ENCODE results near the gene NAA60.

NAA60 gene

DNA sequence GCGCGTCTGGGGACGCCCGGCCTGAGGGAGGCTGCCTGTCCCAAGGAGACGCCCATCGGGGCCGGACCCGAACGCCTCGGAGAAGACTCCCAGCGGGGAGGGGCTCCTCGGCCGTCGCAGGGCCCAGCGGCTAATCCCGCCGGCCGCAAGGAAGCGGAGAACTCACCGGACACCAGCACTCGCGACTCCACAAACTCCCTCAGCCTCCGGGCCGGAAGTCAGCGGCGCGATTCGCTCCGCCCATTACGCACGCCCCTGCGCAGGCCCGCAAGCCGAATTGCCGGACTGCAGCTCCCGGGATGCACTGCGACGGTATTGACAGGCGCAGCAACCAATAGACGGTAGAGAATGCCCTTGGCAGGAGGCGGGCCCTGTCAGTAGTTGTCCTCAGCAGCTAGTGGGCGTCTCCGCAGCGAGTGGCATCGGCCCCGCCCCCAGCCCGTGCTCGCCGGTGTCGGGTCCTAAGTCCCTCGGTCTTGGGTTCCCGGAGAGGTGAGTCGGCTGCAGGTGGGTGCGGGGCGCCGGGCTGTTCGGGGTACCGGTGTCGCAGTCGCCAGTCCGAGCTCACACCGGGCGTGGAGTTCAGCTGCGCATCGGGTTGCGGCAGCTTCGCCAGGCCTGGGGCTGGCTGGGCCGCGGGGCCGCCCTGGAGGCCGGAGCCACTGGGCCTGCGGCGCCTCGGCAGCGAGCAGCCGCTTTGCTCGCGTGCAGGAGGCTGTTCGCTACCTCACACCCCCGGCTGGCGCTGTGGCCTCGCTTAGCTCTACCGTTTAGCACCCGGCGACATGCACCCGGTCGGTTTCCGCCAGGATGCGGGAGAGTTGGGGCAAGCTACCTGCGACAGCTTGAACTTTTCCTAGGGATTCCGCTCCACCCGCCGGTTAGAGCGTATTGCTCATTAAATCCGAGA lies 42.4 kb upstream of the NAA60 start, which contains the start of the genes ZNF174 and ZSCAN32 (continued):
- TF ChIP-seq ZNF324 (tag by site-specific recombination; IDR thresholded peaks at IDR 0.05) = peak; percentile 44; the same call in 1 of the 2 replicates
- TF ChIP-seq ZNF76 (tag by site-specific recombination; IDR thresholded peaks at IDR 0.05; ENCODE audit: borderline replicate concordance, low read depth) = peak; percentile 97
- TF ChIP-seq, protein P1, sequence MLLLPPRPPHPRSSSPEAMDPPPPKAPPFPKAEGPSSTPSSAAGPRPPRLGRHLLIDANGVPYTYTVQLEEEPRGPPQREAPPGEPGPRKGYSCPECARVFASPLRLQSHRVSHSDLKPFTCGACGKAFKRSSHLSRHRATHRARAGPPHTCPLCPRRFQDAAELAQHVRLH (tag by site-specific recombination; IDR thresholded peaks at IDR 0.05) = peak; percentile 79; the same call in 1 of the 2 replicates
- 0 out of 2 replicates have a peak, but pooled peaks have one; percentile 2 for TF ChIP-seq GLIS1 (tag by site-specific recombination; IDR thresholded peaks at IDR 0.05)
- no peak for TF ChIP-seq OVOL3 (tag by site-specific recombination; IDR thresholded peaks at IDR 0.05)
- no peak for TF ChIP-seq ZNF292 (tag by site-specific recombination; IDR thresholded peaks at IDR 0.05; ENCODE audit: borderline replicate concordance, low read depth)
- 0 out of 2 replicates have a peak, but pooled peaks have one; percentile 52 for TF ChIP-seq ZNF843 (tag by site-specific recombination; IDR thresholded peaks at IDR 0.05)
- TF ChIP-seq, protein P2, sequence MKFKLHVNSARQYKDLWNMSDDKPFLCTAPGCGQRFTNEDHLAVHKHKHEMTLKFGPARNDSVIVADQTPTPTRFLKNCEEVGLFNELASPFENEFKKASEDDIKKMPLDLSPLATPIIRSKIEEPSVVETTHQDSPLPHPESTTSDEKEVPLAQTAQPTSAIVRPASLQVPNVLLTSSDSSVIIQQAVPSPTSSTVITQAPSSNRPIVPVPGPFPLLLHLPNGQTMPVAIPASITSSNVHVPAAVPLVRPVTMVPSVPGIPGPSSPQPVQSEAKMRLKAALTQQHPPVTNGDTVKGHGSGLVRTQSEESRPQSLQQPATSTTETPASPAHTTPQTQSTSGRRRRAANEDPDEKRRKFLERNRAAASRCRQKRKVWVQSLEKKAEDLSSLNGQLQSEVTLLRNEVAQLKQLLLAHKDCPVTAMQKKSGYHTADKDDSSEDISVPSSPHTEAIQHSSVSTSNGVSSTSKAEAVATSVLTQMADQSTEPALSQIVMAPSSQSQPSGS (tag by site-specific recombination; IDR thresholded peaks at IDR 0.05; ENCODE audit: low read depth) = no peak
- TF ChIP-seq ZNF707 (tag by site-specific recombination; IDR thresholded peaks at IDR 0.05) = no peak
- no peak for TF ChIP-seq ZNF302 (tag by site-specific recombination; IDR thresholded peaks at IDR 0.05; ENCODE audit: low read depth)
- TF ChIP-seq, protein P3, sequence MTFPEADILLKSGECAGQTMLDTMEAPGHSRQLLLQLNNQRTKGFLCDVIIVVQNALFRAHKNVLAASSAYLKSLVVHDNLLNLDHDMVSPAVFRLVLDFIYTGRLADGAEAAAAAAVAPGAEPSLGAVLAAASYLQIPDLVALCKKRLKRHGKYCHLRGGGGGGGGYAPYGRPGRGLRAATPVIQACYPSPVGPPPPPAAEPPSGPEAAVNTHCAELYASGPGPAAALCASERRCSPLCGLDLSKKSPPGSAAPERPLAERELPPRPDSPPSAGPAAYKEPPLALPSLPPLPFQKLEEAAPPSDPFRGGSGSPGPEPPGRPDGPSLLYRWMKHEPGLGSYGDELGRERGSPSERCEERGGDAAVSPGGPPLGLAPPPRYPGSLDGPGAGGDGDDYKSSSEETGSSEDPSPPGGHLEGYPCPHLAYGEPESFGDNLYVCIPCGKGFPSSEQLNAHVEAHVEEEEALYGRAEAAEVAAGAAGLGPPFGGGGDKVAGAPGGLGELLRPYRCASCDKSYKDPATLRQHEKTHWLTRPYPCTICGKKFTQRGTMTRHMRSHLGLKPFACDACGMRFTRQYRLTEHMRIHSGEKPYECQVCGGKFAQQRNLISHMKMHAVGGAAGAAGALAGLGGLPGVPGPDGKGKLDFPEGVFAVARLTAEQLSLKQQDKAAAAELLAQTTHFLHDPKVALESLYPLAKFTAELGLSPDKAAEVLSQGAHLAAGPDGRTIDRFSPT (tag by site-specific recombination; IDR thresholded peaks at IDR 0.05) = peak; percentile 93
- TF ChIP-seq ZNF610 (tag by site-specific recombination; IDR thresholded peaks at IDR 0.05; ENCODE audit: borderline replicate concordance) = peak; percentile 36; the same call in 1 of the 2 replicates
- peak; percentile 82 for TF ChIP-seq ZBTB20 (tag by site-specific recombination; IDR thresholded peaks at IDR 0.05)
- peak; percentile 18; the same call in 1 of the 2 replicates for TF ChIP-seq ZIC2 (tag by site-specific recombination; IDR thresholded peaks at IDR 0.05)
- TF ChIP-seq, protein P4, sequence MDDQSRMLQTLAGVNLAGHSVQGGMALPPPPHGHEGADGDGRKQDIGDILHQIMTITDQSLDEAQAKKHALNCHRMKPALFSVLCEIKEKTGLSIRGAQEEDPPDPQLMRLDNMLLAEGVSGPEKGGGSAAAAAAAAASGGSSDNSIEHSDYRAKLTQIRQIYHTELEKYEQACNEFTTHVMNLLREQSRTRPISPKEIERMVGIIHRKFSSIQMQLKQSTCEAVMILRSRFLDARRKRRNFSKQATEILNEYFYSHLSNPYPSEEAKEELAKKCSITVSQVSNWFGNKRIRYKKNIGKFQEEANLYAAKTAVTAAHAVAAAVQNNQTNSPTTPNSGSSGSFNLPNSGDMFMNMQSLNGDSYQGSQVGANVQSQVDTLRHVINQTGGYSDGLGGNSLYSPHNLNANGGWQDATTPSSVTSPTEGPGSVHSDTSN (CRISPR knock-in tag; IDR thresholded peaks at IDR 0.05) = peak; percentile 98

DNA sequence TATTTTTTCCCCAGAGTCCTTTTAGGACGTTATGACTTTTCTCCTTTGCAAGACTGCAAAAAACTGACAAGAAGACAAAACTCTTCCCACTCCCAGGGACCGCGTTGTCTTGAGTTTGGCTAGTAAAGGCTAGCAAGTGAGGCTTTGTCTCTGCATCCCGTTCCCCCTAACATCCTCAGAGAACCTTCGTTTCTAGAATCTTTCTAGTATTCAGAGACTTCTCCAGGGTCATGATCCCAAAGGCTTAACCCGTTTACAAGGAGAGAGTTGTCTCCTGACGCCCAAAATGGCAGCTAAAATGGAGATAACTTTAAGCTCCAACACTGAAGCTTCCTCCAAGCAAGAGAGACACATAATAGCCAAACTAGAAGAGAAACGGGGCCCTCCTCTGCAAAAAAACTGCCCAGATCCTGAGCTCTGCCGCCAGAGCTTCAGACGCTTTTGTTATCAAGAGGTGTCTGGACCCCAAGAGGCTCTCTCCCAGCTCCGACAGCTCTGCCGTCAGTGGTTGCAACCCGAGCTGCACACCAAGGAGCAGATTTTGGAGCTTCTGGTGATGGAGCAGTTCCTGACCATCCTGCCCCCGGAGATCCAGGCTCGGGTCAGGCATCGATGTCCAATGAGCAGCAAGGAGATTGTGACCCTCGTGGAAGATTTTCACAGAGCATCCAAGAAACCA lies 41.6 kb upstream of the NAA60 start:
- Histone ChIP-seq H3K27ac (ENCODE audit: extremely low read depth, low read depth, low read length) (peak overlapping the region; percentile 71; the same call in 1 of the 2 replicates), H3K4me1 (ENCODE audit: control insufficient read depth, insufficient read depth, low read length) (no peaks in the 10 kb centered on the region)

More for the DNA sequence above, 41.6 kb upstream of the NAA60 start:
- CTCF ChIA-PET = interaction anchor here (0.7 to 0.9 kb wide), 2 partner anchors 75 to 135 kb away, joined by 5 read pairs; no protein-coding TSS in a partner anchor
- H3K9me3 ChIP-seq (ENCODE audit: control insufficient read depth, insufficient read depth, low read depth, low read length) = no peaks in the 10 kb centered on the region
- TF ChIP-seq, protein P2 (tag by site-specific recombination; IDR thresholded peaks at IDR 0.05; ENCODE audit: low read depth) = no peak
- peak; percentile 97 for TF ChIP-seq ZNF529 (tag by site-specific recombination; IDR thresholded peaks at IDR 0.05; ENCODE audit: insufficient replicate concordance)
- TF ChIP-seq, protein P5, sequence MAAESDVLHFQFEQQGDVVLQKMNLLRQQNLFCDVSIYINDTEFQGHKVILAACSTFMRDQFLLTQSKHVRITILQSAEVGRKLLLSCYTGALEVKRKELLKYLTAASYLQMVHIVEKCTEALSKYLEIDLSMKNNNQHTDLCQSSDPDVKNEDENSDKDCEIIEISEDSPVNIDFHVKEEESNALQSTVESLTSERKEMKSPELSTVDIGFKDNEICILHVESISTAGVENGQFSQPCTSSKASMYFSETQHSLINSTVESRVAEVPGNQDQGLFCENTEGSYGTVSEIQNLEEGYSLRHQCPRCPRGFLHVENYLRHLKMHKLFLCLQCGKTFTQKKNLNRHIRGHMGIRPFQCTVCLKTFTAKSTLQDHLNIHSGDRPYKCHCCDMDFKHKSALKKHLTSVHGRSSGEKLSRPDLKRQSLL (tag by site-specific recombination; IDR thresholded peaks at IDR 0.05) = peak; percentile 90; the same call in 1 of the 2 replicates
- H3K4me3 ChIP-seq (ENCODE audit: low read depth, low read length) = peak overlapping the region; percentile 95
- POLR2A ChIA-PET = interaction anchor here (1.0 to 3.5 kb wide), 9 partner anchors 12 to 251 kb away, joined by 3 to 33 read pairs (median 5); partner anchors contain the start of genes NAA60, ZNF263 and ZNF597
- peaks cover 0 to 57% of the 10 kb centered on the region in 2 experiments; a peak in 2 of 3 replicates for H3K36me3 ChIP-seq (ENCODE audit: control insufficient read depth in 2 of 2, insufficient read depth in 1 of 2, low read length in 2 of 2)

All from HEK293 (cell line).